PC-3 (cell line): ENCODE data around the gene STK11. TPM values are rescaled to one million over a fixed set of nuclear protein-coding genes. Genes with fewer than 3 reads are reported as not detected.

Experiments used
- ATAC-seq: fragments of 200-7000 bp; cut with Tn5 transposase; 2 replicates; pipeline ENCODE4 v1.9.1; 2020; ENCODE audit warnings: mild to moderate bottlenecking, moderate library complexity
- BruUV-seq: library from RNA; stranded (reverse); fragments of 400-500 nt; replicated peaks from 2 replicates; lab custom pipeline; 2021; lab: Mats Ljungman, UMichigan
- CTCF ChIA-PET: fragments of 300-600 bp; sonication (Branson Sonifier 250); formaldehyde crosslinking; loops from one replicate; lab custom pipeline; 2022; ENCODE audit warnings: antibody characterized with exemption; lab: Charles Lee
- POLR2A ChIA-PET: fragments of 300-600 bp; sonication (Branson Sonifier 250); formaldehyde crosslinking; loops from one replicate; lab custom pipeline; 2022; ENCODE audit warnings: antibody characterized with exemption; ENCODE audit not compliant: unreplicated experiment; lab: Charles Lee
- DNase-seq: peaks from one replicate; pipeline ENCODE4 v3.0.0-alpha.2; 2015
- H2AFZ ChIP-seq: fragments of 300-600 bp; sonication (generic); 2 replicates; pipeline ENCODE4 v1.6.0; 2016; ENCODE audit warnings: antibody characterized with exemption, low read length
- H3F3A ChIP-seq: fragments of 300-600 bp; sonication (generic); one replicate; pipeline ENCODE4 v1.6.0; 2017; ENCODE audit warnings: antibody characterized with exemption, low read length, control low read depth, mild to moderate bottlenecking; ENCODE audit not compliant: unreplicated experiment
- H3K27ac ChIP-seq: fragments of 300-600 bp; sonication (generic); 2 replicates; pipeline ENCODE4 v1.5.1; 2016; ENCODE audit warnings: mild to moderate bottlenecking, low read length
- H3K27me3 ChIP-seq: fragments of 300-600 bp; sonication (generic); 2 replicates; pipeline ENCODE4 v1.6.1; 2016; ENCODE audit warnings: low read length, mixed read lengths
- H3K36me3 ChIP-seq: fragments of 300-600 bp; sonication (generic); 2 replicates; pipeline ENCODE4 v1.6.1; 2016; ENCODE audit warnings: low read depth, mixed run types, low read length, mixed read lengths
- H3K4me1 ChIP-seq: fragments of 300-600 bp; sonication (generic); 2 replicates; pipeline ENCODE4 v1.5.1; 2016; ENCODE audit warnings: low read length; ENCODE audit not compliant: insufficient read depth
- H3K4me2 ChIP-seq: fragments of 300-600 bp; sonication (generic); 2 replicates; pipeline ENCODE4 v1.6.0; 2016; ENCODE audit warnings: low read length
- H3K4me3 ChIP-seq: fragments of 300-600 bp; sonication (generic); 2 replicates; pipeline ENCODE4 v1.5.1; 2016; ENCODE audit warnings: mild to moderate bottlenecking, low read length, mixed read lengths
- H3K79me2 ChIP-seq: fragments of 300-600 bp; sonication (generic); 2 replicates; pipeline ENCODE4 v1.6.1; 2017; ENCODE audit warnings: low read length, mixed read lengths
- H3K9ac ChIP-seq: fragments of 300-600 bp; sonication (generic); 2 replicates; pipeline ENCODE4 v1.6.0; 2016; ENCODE audit warnings: mild to moderate bottlenecking, low read length
- H3K9me2 ChIP-seq: fragments of 300-600 bp; sonication (generic); replicated peaks from 2 replicates; pipeline ENCODE4 v1.6.1; 2016; ENCODE audit warnings: mixed run types, low read length, mixed read lengths
- H3K9me3 ChIP-seq: fragments of 300-600 bp; sonication (generic); 2 replicates; pipeline ENCODE4 v1.6.1; 2016; ENCODE audit warnings: low read length, mixed read lengths
- H4K20me1 ChIP-seq: fragments of 300-600 bp; sonication (generic); 2 replicates; pipeline ENCODE4 v1.6.1; 2016; ENCODE audit warnings: low read length, mixed read lengths
- CTCF ChIP-seq: fragments of 300-600 bp; sonication (generic); conservative IDR thresholded peaks from 2 replicates; pipeline ENCODE4 v1.5.1; 2017; ENCODE audit warnings: antibody characterized with exemption, low read depth, mild to moderate bottlenecking, low read length
- EZH2 ChIP-seq: fragments of 300-600 bp; sonication (generic); IDR thresholded peaks from one replicate; pipeline ENCODE4 v1.6.1; 2017; ENCODE audit warnings: antibody characterized with exemption, mild to moderate bottlenecking, low read length; ENCODE audit not compliant: unreplicated experiment
- EZH2phosphoT487 ChIP-seq: fragments of 300-600 bp; sonication (generic); IDR thresholded peaks from 2 replicates; pipeline ENCODE4 v1.6.1; 2018; ENCODE audit warnings: mild to moderate bottlenecking, antibody characterized with exemption, low read length, borderline replicate concordance
- intact Hi-C: fragments of 100-400 bp; cut with micrococcal nuclease; formaldehyde crosslinking; loops from 2 replicates; pipeline ENCODE4 v1.9.0; 2023
- total RNA-seq: library from RNA; depleted of rRNA; stranded (reverse); fragments of >200 nt; gene quantifications from 2 replicates; pipeline ENCODE4 v1.2.3, GENCODE V29; 2014

Gene STK11
- total RNA-seq, 1 experiment from 2014 or later: 82.4 TPM

GRCh38 chr19:1247748-1248138 lies 42.2 kb downstream of the STK11 start:
- Histone ChIP-seq H3K4me2 (peak overlapping the region; percentile 77), H3K9ac (peak overlapping the region; percentile 86; the same call in 1 of the 2 replicates), H3K27ac (peak overlapping the region; percentile 88), H2AFZ (no peak overlapping the region), H3K9me2 (no peaks in the 10 kb centered on the region), H3K36me3 (peaks cover 12% of the 10 kb centered on the region), H3K4me1 (peaks cover 36% of the 10 kb centered on the region), H3K27me3 (no peaks in the 10 kb centered on the region), H3K4me3 (peak overlapping the region; percentile 78; the same call in 1 of the 2 replicates), H3K79me2 (peaks cover 51% of the 10 kb centered on the region), H4K20me1 (peaks cover 5% of the 10 kb centered on the region; the same call in 1 of the 2 replicates), H3K9me3 (no peaks in the 10 kb centered on the region), H3F3A (no peaks in the 10 kb centered on the region)
- POLR2A ChIA-PET: no interaction called here
- ATAC-seq (peak; percentile 21), DNase-seq (no peak)
- CTCF ChIA-PET: no interaction called here
- intact Hi-C loops: no loop called here
- no TSS peak for BruUV-seq
- TF ChIP-seq EZH2phosphoT487 (no peak), CTCF (no peak), EZH2 (no peak)

GRCh38 chr19:1248139-1248785 lies 42.7 kb downstream of the STK11 start, which contains the start of gene MIDN:
MIDN (plus strand) TSS chr19:1248583; CDS start chr19:1250297, 1,714 bp downstream.
- TF ChIP-seq EZH2 (no peak), EZH2phosphoT487 (no peak), CTCF (peak; percentile 44)
- no peaks in the 10 kb centered on the region for H3K9me2 ChIP-seq
- ATAC-seq: peak; percentile 34
- no TSS peak for BruUV-seq
- H3K9me3 ChIP-seq: no peaks in the 10 kb centered on the region
- H3K36me3 ChIP-seq: peaks cover 12% of the 10 kb centered on the region
- H3K27ac ChIP-seq: peak within 1 kb of the TSS; percentile 88
- no peaks in the 10 kb centered on the region for H3K27me3 ChIP-seq
- ChIA-PET CTCF (no interaction called here), POLR2A (no interaction called here)
- intact Hi-C loops: no loop called here
- H3K4me2 ChIP-seq: peak within 1 kb of the TSS; percentile 80
- H3K4me3 ChIP-seq: peak within 1 kb of the TSS; percentile 78
- no peak within 1 kb of the TSS for H2AFZ ChIP-seq
- no peaks in the 10 kb centered on the region for H3F3A ChIP-seq
- peaks cover 48% of the 10 kb centered on the region for H3K79me2 ChIP-seq
- H4K20me1 ChIP-seq: peaks cover 5% of the 10 kb centered on the region; the same call in 1 of the 2 replicates
- H3K4me1 ChIP-seq: peaks cover 36% of the 10 kb centered on the region
- peak within 1 kb of the TSS; percentile 86 for H3K9ac ChIP-seq
- peak; percentile 78 for DNase-seq

GRCh38 chr19:1248786-1249297 lies 43.3 kb downstream of the STK11 start:
- Histone ChIP-seq H3K27me3 (no peaks in the 10 kb centered on the region), H3K79me2 (peaks cover 48% of the 10 kb centered on the region), H3K36me3 (peaks cover 16% of the 10 kb centered on the region), H3F3A (no peaks in the 10 kb centered on the region), H3K4me3 (peak overlapping the region; percentile 78), H3K9ac (peak overlapping the region; percentile 86), H3K27ac (peak overlapping the region; percentile 88), H3K9me2 (no peaks in the 10 kb centered on the region), H4K20me1 (peaks cover 5% of the 10 kb centered on the region; the same call in 1 of the 2 replicates), H3K4me2 (peak overlapping the region; percentile 80), H2AFZ (no peak overlapping the region), H3K9me3 (no peaks in the 10 kb centered on the region), H3K4me1 (peaks cover 37% of the 10 kb centered on the region)
- no TSS peak for BruUV-seq
- ChIA-PET CTCF (no interaction called here), POLR2A (no interaction called here)
- ATAC-seq (peak; percentile 1), DNase-seq (peak; percentile 58)
- intact Hi-C loops: no loop called here
- TF ChIP-seq CTCF: peak; percentile 60
- TF ChIP-seq EZH2: no peak
